ENCODE data around the gene SUPT7L.

SUPT7L gene

GRCh38 chr2:27663285-27664153, at the start of gene SUPT7L, which contains the start of gene SLC4A1AP:
Gene SUPT7L (minus strand): TSS chr2:27663614. CDS start chr2:27662192, 1,422 bp downstream.
Gene SLC4A1AP (plus strand): TSS chr2:27663889. CDS start chr2:27663915, 26 bp downstream.
- ATAC-seq (peak; percentile 87), DNase-seq (peak; percentile 77)

GRCh38 chr2:27713201-27713600, 49.8 kb upstream of the SUPT7L start:
- DNase-seq (no peak), ATAC-seq (no peak)

GRCh38 chr2:27712522-27712921, 49.1 kb upstream of the SUPT7L start:
- ATAC-seq (no peak), DNase-seq (no peak)

- DNase-seq, result no peak
- ATAC-seq, result no peak
These were observed 48.4 kb upstream of the SUPT7L start for GRCh38 chr2:27711804-27712203.

GRCh38 chr2:27710640-27711430, 47.4 kb upstream of the SUPT7L start:
- peak; percentile 24 for ATAC-seq
- no peak for DNase-seq

- no peak for ATAC-seq
- no peak for DNase-seq
These were observed 46.7 kb upstream of the SUPT7L start for GRCh38 chr2:27709960-27710575.

GRCh38 chr2:27709326-27709725, 45.9 kb upstream of the SUPT7L start:
- DNase-seq, result no peak
- ATAC-seq, result no peak

GRCh38 chr2:27708666-27709065, 45.3 kb upstream of the SUPT7L start:
- no peak for DNase-seq
- no peak for ATAC-seq

- DNase-seq (no peak), ATAC-seq (no peak)
These were observed 44.8 kb upstream of the SUPT7L start for GRCh38 chr2:27708257-27708654.

- ATAC-seq, result no peak
These were observed 44.2 kb upstream of the SUPT7L start for GRCh38 chr2:27707462-27708256.

GRCh38 chr2:27705851-27706622, 42.6 kb upstream of the SUPT7L start:
- DNase-seq (no peak), ATAC-seq (peak; percentile 89)

More at GRCh38 chr2:27707462-27708256, 44.2 kb upstream of the SUPT7L start:
- DNase-seq, result no peak

- no peak for ATAC-seq
- no peak for DNase-seq
These were observed 41.0 kb upstream of the SUPT7L start for GRCh38 chr2:27704342-27704876.

- ATAC-seq, result peak; percentile 72
- DNase-seq, result peak; percentile 86
These were observed 40.4 kb upstream of the SUPT7L start for GRCh38 chr2:27703638-27704341.

- ATAC-seq (no peak), DNase-seq (no peak)
These were observed 38.9 kb upstream of the SUPT7L start for GRCh38 chr2:27702302-27702701.

- ATAC-seq (no peak), DNase-seq (no peak)
These were observed 38.3 kb upstream of the SUPT7L start for GRCh38 chr2:27701676-27702075.

- DNase-seq (no peak), ATAC-seq (no peak)
These were observed 34.2 kb upstream of the SUPT7L start for GRCh38 chr2:27697660-27698059.

- DNase-seq (no peak), ATAC-seq (no peak)
These were observed 26.6 kb upstream of the SUPT7L start for GRCh38 chr2:27690052-27690451.

- no peak for ATAC-seq
- DNase-seq, result no peak
These were observed 26.0 kb upstream of the SUPT7L start for GRCh38 chr2:27689424-27689823.

GRCh38 chr2:27687232-27687631, 23.8 kb upstream of the SUPT7L start:
- no peak for ATAC-seq
- no peak for DNase-seq

- ATAC-seq, result no peak
- DNase-seq, result no peak
These were observed 22.2 kb upstream of the SUPT7L start for GRCh38 chr2:27685577-27685976.
